OCI-LY7 (cell line): Measurements from ENCODE around the gene ZNF831. TPM values are rescaled to one million over a fixed set of nuclear protein-coding genes. Genes with fewer than 3 reads are reported as not detected.

Experiments
- BruUV-seq: library from RNA; stranded (reverse); fragments of 400-500 nt; replicated peaks from 2 replicates; lab custom pipeline; 2021; lab: Mats Ljungman, UMichigan
- CTCF ChIA-PET: fragments of 300-600 bp; sonication (Branson Sonifier 250); formaldehyde crosslinking; loops from one replicate; lab custom pipeline; 2022; ENCODE audit warnings: antibody characterized with exemption; ENCODE audit not compliant: unreplicated experiment; lab: Charles Lee
- POLR2A ChIA-PET: fragments of 300-600 bp; sonication (Branson Sonifier 250); formaldehyde crosslinking; loops from one replicate; lab custom pipeline; 2022; ENCODE audit warnings: antibody characterized with exemption; lab: Charles Lee
- DNase-seq: peaks from one replicate; pipeline ENCODE4 v3.0.0-alpha.2; 2015; ENCODE audit warnings: low spot score
- H2AFZ ChIP-seq: fragments of 200-600 bp; sonication (generic), shearing (Covaris generic); 2 replicates; pipeline ENCODE4 v1.6.1; 2014; ENCODE audit warnings: mild to moderate bottlenecking, antibody characterized with exemption, low read length, moderate library complexity
- H3K27ac ChIP-seq: fragments of 200-600 bp; sonication (generic); 2 replicates; pipeline ENCODE4 v1.5.1; 2014; ENCODE audit warnings: mixed run types, low read depth, mild to moderate bottlenecking, moderate library complexity, low read length, inconsistent platforms; ENCODE audit not compliant: poor library complexity, severe bottlenecking
- H3K36me3 ChIP-seq: fragments of 200-600 bp; sonication (generic); 2 replicates; pipeline ENCODE4 v1.6.1; 2014; ENCODE audit warnings: mild to moderate bottlenecking, antibody characterized with exemption, low read length, moderate library complexity, mixed read lengths; ENCODE audit not compliant: insufficient read depth
- H3K4me1 ChIP-seq: fragments of 200-600 bp; sonication (generic); 2 replicates; pipeline ENCODE4 v1.5.1; 2014; ENCODE audit warnings: mild to moderate bottlenecking, low read length; ENCODE audit not compliant: insufficient read depth, poor library complexity, severe bottlenecking
- H3K4me2 ChIP-seq: fragments of 200-600 bp; sonication (generic); 2 replicates; pipeline ENCODE4 v1.6.1; 2014; ENCODE audit warnings: mild to moderate bottlenecking, low read length
- H3K4me3 ChIP-seq: fragments of 200-600 bp; sonication (generic); 2 replicates; pipeline ENCODE4 v1.5.1; 2014; ENCODE audit warnings: mild to moderate bottlenecking, low read depth, low read length; ENCODE audit not compliant: poor library complexity, severe bottlenecking
- H3K79me2 ChIP-seq: fragments of 200-600 bp; sonication (generic); 2 replicates; pipeline ENCODE4 v1.6.1; 2016; ENCODE audit warnings: low read depth, mild to moderate bottlenecking, low read length, moderate library complexity, mixed read lengths; ENCODE audit not compliant: insufficient read depth
- H3K9me2 ChIP-seq: fragments of 200-600 bp; sonication (generic); 2 replicates; pipeline ENCODE4 v1.6.1; 2016; ENCODE audit warnings: mild to moderate bottlenecking, low read length, mixed read lengths; ENCODE audit not compliant: insufficient read depth
- H3K9me3 ChIP-seq: fragments of 200-600 bp; sonication (generic); 2 replicates; pipeline ENCODE4 v1.6.1; 2014; ENCODE audit warnings: mild to moderate bottlenecking, mixed run types, low read length, mixed read lengths
- H4K20me1 ChIP-seq: fragments of 200-600 bp; sonication (generic); 2 replicates; pipeline ENCODE4 v1.6.1; 2014; ENCODE audit warnings: mild to moderate bottlenecking, antibody characterized with exemption, low read length, moderate library complexity, mixed read lengths; ENCODE audit not compliant: insufficient read depth
- EZH2phosphoT487 ChIP-seq: fragments of 200-600 bp; sonication (generic); IDR thresholded peaks from 2 replicates; pipeline ENCODE4 v1.6.1; 2018; ENCODE audit warnings: low read depth, borderline replicate concordance, mild to moderate bottlenecking, mixed run types, antibody characterized with exemption, low read length, moderate library complexity, mixed read lengths
- intact Hi-C: fragments of 100-400 bp; cut with micrococcal nuclease; formaldehyde crosslinking; loops from one replicate; pipeline ENCODE4 v1.10.0; 2022; ENCODE audit not compliant: unreplicated experiment
- total RNA-seq, 2 experiments: library from RNA; depleted of rRNA in 1 of 2; stranded (reverse); fragments of >200 nt in 1 of 2; shearing (Covaris generic) in 1 of 2; gene quantifications; 2 replicates each; pipeline ENCODE4 v1.2.3, GENCODE V29; 2014 to 2022
- TF ChIP-seq, protein P1 (sequence below): fragments of 200-600 bp; sonication (generic); conservative IDR thresholded peaks from 2 replicates; pipeline ENCODE4 v1.5.1; 2014; ENCODE audit warnings: mild to moderate bottlenecking, antibody characterized with exemption, low read length, moderate library complexity, mixed read lengths

ZNF831 gene
- total RNA-seq, 2 experiments from 2014 or later: 5.9 to 6.3 TPM

DNA sequence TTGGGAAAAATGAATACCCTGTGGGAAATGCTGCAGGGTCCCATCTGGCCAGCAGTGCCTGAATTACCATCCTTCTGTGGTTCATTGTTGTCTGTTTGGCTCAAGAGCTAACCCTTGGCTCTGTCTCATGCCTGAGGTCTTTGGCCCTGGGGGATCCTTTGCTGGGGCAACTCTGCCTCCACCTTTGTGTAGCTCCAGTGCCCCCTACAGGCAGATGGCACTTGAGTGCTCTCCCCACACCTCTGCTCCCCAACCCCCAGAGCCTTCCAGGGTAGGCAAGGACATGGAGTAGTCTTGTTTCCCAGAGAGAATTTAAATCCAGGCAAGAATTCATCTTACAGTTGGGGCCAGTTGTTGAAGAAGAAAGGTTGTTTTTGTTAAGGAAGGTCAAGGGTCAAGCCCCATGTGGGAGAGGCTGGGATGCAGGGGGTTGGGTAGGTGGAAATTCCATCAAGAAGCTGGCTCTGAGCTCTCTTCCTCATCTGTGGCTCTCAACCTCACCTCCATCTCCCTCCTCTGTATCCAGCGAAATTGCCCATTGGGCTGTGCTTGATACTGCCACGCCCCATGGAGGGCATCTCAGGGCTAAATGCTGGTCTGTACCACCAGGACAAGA, 44.2 kb downstream of the ZNF831 start:
- ChIA-PET POLR2A (interaction anchor here (0.8 kb wide), 1 partner anchor 114 kb away, joined by 3 read pairs; no protein-coding TSS in a partner anchor), CTCF (interaction anchor here (0.8 to 1.0 kb wide), 3 partner anchors 114 to 337 kb away, joined by 3 to 5 read pairs (median 4); no protein-coding TSS in a partner anchor)
- Histone ChIP-seq H3K4me1 (peaks cover 4% of the 10 kb centered on the region), H3K4me3 (no peak overlapping the region), H2AFZ (no peak overlapping the region), H3K9me2 (no peaks in the 10 kb centered on the region), H3K27ac (no peak overlapping the region), H3K9me3 (no peaks in the 10 kb centered on the region), H3K4me2 (no peak overlapping the region), H3K79me2 (no peaks in the 10 kb centered on the region), H3K36me3 (peaks cover 6% of the 10 kb centered on the region; the same call in 1 of the 2 replicates), H4K20me1 (no peaks in the 10 kb centered on the region)
- peak; percentile 86 for DNase-seq
- intact Hi-C loops: loop anchor here (1.0 kb wide), 2 partner anchors 120 to 338 kb away; no protein-coding TSS in a partner anchor
- no peak for TF ChIP-seq EZH2phosphoT487
- TF ChIP-seq, protein P1, sequence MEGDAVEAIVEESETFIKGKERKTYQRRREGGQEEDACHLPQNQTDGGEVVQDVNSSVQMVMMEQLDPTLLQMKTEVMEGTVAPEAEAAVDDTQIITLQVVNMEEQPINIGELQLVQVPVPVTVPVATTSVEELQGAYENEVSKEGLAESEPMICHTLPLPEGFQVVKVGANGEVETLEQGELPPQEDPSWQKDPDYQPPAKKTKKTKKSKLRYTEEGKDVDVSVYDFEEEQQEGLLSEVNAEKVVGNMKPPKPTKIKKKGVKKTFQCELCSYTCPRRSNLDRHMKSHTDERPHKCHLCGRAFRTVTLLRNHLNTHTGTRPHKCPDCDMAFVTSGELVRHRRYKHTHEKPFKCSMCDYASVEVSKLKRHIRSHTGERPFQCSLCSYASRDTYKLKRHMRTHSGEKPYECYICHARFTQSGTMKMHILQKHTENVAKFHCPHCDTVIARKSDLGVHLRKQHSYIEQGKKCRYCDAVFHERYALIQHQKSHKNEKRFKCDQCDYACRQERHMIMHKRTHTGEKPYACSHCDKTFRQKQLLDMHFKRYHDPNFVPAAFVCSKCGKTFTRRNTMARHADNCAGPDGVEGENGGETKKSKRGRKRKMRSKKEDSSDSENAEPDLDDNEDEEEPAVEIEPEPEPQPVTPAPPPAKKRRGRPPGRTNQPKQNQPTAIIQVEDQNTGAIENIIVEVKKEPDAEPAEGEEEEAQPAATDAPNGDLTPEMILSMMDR: peak; percentile 95
- no TSS peak for BruUV-seq

DNA sequence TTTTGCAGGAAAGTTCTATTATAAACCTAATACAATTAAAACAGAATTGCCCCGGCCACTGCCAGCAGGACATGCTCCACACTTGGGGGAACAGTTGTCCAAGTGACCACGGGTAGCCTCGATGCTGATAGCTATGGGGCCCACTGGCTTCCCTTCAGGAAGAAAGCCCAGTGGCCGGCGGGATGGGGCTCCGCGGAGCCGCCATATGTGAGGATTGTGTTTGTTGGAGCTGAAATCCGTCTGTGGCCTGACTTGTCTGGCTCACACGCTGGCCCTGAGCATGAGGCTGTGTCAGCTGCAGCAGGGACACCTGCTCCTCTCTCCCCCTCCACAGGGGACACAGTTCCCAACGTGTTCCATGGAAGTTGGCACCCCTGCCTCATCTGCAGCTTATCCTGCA, 46.6 kb downstream of the ZNF831 start:
- H3K4me3 ChIP-seq: no peak overlapping the region
- BruUV-seq: no TSS peak
- ChIA-PET POLR2A (interaction anchor here (0.5 kb wide), 1 partner anchor 672 kb away, joined by 3 read pairs; no protein-coding TSS in a partner anchor), CTCF (no interaction called here)
- no peak overlapping the region for H3K4me2 ChIP-seq
- TF ChIP-seq, protein P1: no peak
- no peak for TF ChIP-seq EZH2phosphoT487
- H3K9me3 ChIP-seq: no peaks in the 10 kb centered on the region
- no peak for DNase-seq
- H3K36me3 ChIP-seq: peaks cover 6% of the 10 kb centered on the region; the same call in 1 of the 2 replicates
- no peaks in the 10 kb centered on the region for H3K79me2 ChIP-seq
- no peak overlapping the region for H2AFZ ChIP-seq
- no peak overlapping the region for H3K27ac ChIP-seq
- H4K20me1 ChIP-seq: no peaks in the 10 kb centered on the region
- peaks cover 4% of the 10 kb centered on the region for H3K4me1 ChIP-seq
- intact Hi-C loops: no loop called here
- H3K9me2 ChIP-seq: no peaks in the 10 kb centered on the region

DNA sequence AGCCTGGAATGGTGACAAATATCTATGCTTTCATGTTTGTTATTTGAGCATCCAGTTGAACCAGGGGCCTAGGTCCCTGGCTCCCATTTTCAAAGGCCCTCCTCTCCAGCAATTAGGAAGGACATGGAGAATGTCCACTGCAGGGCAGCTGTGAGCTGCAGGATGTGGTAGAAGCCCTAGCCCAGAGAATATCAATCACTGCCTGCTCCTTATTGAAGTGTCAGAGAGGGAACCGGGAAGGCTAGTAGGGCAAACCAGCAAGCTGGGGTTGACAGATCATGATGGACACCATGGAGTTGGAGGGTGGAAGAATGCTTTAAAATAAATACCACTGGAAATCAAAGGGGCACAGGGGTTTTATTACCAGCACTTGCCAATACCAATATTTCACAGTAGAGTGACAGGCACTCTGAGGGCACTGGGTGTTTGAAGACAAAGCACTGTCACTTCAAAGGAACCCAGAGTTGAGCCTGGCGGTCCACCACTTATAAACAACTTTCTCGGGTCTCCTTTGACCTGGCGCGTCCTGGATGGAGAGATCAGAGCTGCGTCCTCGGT, 47.7 kb downstream of the ZNF831 start:
- Histone ChIP-seq H3K79me2 (no peaks in the 10 kb centered on the region), H3K4me3 (no peak overlapping the region), H2AFZ (no peak overlapping the region), H4K20me1 (no peaks in the 10 kb centered on the region), H3K4me1 (peaks cover 4% of the 10 kb centered on the region), H3K9me2 (no peaks in the 10 kb centered on the region), H3K27ac (no peak overlapping the region), H3K36me3 (peaks cover 6% of the 10 kb centered on the region; the same call in 1 of the 2 replicates), H3K4me2 (no peak overlapping the region), H3K9me3 (no peaks in the 10 kb centered on the region)
- TF ChIP-seq EZH2phosphoT487: no peak
- TF ChIP-seq, protein P1: no peak
- CTCF ChIA-PET: no interaction called here
- POLR2A ChIA-PET: interaction anchor here (0.7 kb wide), 1 partner anchor 336 kb away, joined by 3 read pairs; no protein-coding TSS in a partner anchor
- intact Hi-C loops: no loop called here
- no peak for DNase-seq
- no TSS peak for BruUV-seq
